Iris pigment epithelial cell (primary cell): ENCODE results near the gene TRAM2.
A peak's percentile ranks its signal among the peaks of the same experiment; 100 is the strongest.

Experiments
- DNase-seq: peaks from one replicate; pipeline ENCODE4 v3.0.0-alpha.2; 2011; ENCODE audit warnings: low read depth

The TRAM2 gene, protein sequence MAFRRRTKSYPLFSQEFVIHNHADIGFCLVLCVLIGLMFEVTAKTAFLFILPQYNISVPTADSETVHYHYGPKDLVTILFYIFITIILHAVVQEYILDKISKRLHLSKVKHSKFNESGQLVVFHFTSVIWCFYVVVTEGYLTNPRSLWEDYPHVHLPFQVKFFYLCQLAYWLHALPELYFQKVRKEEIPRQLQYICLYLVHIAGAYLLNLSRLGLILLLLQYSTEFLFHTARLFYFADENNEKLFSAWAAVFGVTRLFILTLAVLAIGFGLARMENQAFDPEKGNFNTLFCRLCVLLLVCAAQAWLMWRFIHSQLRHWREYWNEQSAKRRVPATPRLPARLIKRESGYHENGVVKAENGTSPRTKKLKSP

GRCh38 chr6:52577022-52577777 lies at the start of gene TRAM2:
TRAM2 (minus strand) TSS chr6:52577060; CDS start chr6:52576915, 145 bp downstream.
- DNase-seq: peak; percentile 81

- DNase-seq: no peak
These were observed 46.0 kb upstream of the TRAM2 start for GRCh38 chr6:52622810-52623209.

DNA sequence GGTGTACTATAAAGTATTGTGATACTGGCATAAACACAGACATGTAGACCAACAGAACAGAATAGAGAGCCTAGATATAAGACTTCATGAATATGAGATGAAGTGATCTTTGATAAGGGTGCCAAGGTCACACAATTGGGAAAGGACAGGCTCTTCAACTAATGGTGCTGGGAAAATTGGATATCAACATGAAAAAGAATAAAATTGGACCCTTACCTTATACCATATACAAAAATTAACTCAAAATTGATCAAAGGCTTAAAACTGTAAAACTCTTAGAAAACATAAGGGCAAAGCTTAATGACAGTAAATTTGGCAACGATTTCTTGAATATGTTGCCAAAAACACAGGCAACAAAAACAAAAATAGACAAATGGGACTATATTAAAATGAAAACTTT lies 44.8 kb upstream of the TRAM2 start:
- DNase-seq: no peak

DNA sequence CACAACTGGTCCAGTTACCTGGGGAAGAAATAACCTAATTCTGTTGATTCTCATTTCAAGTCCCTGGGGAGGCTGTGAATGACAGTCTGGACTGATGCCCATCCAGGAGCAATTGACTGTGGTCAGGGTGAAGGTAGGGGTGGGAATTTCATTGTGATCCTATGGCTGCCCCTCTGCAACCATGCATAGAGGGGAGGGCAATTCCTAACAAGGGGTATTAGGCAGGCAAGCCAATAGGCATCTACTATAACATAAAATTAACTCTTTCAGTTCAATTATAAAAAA lies 44.0 kb upstream of the TRAM2 start:
- DNase-seq: no peak

DNA sequence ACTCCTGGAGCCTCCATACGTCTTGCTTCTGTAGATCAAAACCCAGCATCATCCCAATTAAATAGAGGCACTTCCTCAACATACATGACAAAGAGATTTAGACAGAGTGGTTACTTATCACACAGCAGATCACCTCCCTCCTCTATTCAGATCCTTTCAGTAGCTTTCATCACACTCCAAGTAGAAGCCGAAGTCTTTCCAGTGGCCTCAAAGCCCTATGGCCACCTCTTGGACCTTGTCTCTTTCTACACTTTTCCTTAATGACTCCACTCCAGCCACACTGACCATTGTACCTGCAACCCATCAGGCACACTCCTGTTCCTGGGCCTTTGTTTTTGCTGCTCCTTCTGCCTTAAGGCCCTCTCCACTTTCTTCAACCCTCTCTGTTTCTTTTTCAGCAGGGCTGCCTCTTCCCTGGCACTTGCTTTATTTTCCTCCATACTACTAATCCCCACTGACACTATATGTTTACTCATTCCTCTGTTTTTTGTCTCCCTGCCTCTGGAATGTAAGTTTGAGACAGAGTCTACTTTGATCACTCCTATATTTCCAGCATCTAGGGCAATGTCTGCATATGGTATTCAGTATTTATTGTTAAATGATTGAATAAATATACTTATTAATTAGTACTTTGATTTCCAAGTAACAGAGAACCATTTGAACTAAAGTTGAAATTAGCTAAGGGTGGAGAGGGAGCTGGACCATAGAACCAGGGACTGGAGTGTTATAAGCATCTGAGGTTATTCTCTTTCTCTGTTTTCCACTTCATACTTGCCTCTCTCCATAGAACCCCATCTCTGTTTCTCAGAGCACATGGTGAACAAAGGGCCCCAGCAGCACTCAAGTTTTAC lies 43.4 kb upstream of the TRAM2 start:
- DNase-seq: no peak

DNA sequence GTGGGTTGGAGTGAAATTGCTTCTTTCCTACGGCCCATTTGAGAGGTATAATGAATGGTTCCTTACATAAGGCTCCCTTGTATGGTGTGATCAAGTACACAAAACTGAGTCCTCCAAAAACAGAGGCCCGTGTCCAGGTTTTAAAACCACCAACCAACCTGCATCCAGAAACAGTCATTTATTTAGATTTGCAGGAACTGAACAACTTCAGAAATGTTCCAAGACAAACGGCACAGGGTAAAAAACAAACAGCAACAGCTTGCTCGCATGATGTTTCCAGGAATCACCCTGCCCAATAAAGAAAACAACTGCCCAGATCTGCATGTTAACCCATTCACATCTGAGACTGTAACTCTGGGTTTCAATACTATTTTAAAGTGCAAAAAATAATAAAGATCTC lies 40.2 kb upstream of the TRAM2 start:
- no peak for DNase-seq

GRCh38 chr6:52616059-52616690 lies 39.3 kb upstream of the TRAM2 start:
- no peak for DNase-seq

GRCh38 chr6:52612336-52613054 lies 35.6 kb upstream of the TRAM2 start:
- DNase-seq: peak; percentile 49

- DNase-seq: no peak
These were observed 35.0 kb upstream of the TRAM2 start for GRCh38 chr6:52611833-52612232.

GRCh38 chr6:52610745-52611355 lies 34.0 kb upstream of the TRAM2 start:
- peak; percentile 65 for DNase-seq

DNA sequence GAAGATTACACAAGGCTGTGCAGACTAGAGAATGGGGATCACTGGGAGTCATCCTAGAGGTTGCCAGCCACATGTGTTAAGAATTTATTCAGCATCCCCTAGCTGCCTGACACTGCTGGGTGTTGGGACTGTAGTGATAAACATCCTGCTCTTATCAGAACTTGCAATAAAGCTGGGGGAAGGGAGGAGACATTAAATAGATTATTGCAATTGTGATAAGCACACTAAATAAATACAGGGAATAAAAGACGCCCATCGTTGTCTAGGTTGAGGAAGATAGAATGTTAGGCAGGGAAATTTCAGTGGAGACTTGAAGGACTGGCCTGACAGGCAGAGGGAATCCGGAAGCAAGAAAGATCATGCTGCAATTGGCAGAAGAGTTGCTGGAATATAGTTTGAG lies 33.2 kb upstream of the TRAM2 start:
- DNase-seq: peak; percentile 36

- DNase-seq: no peak
These were observed 28.8 kb upstream of the TRAM2 start for GRCh38 chr6:52605610-52606185.

GRCh38 chr6:52603000-52603795 lies 26.3 kb upstream of the TRAM2 start:
- peak; percentile 83 for DNase-seq

GRCh38 chr6:52598824-52599190 lies 21.9 kb upstream of the TRAM2 start:
- no peak for DNase-seq

- DNase-seq: peak; percentile 84
These were observed 21.4 kb upstream of the TRAM2 start for GRCh38 chr6:52598123-52598823.

GRCh38 chr6:52597738-52598122 lies 20.9 kb upstream of the TRAM2 start:
- no peak for DNase-seq

DNA sequence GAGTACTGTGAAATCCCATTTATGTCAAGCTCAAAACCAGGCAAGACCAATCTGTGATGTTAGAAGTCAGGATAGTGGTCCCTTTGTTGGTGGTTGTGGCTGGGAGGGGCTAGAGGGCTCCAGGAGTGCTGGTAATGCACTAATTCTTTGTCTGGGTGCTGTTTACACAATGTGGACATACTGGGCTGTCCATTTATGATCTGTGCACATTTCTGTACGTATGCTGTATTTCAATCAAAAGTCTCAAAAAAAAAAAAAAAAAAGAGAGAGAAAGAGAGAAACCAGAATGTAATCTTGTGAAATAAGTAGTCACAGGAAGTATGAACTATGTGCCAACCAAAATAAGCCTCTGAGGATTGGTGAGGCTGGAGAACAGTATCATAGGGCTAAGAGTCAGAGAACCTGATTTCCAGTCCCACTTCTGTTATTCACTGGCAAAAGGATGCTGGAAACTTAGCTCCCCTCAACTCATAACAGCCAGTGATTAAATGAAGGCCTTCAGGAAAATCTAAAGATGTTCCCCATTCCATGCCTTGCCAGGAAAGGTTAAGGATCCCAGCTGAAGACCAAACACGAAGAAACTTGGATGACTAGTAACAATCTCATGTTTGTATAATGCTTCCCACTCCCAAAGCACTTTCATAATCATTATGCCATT lies 19.6 kb upstream of the TRAM2 start:
- DNase-seq: peak; percentile 88

- no peak for DNase-seq
These were observed 18.9 kb upstream of the TRAM2 start for GRCh38 chr6:52595796-52596130.
